GM10266 (cell line): ENCODE results near the gene SNRPA.
"Not testable (repeated sequence)": the region's sequence is repeated elsewhere in the genome, so short reads cannot be mapped to it uniquely, and the experiment has no call there.

Experiments
- DNase-seq: peaks from one replicate; pipeline ENCODE4 v3.0.0; 2012; ENCODE audit errors: extremely low spot score
- TF ChIP-seq, protein P1 (sequence below): IDR thresholded peaks from 2 replicates; pipeline ENCODE4 v1.5.1; 2012; ENCODE audit warnings: mild to moderate bottlenecking, low read depth; ENCODE audit not compliant: control insufficient read depth, insufficient read depth; ENCODE audit errors: missing control alignments

Gene SNRPA

GRCh38 chr19:40806423-40807146 is 55.6 kb downstream of the SNRPA start:
- DNase-seq = peak; percentile 82
- TF ChIP-seq, protein P1, sequence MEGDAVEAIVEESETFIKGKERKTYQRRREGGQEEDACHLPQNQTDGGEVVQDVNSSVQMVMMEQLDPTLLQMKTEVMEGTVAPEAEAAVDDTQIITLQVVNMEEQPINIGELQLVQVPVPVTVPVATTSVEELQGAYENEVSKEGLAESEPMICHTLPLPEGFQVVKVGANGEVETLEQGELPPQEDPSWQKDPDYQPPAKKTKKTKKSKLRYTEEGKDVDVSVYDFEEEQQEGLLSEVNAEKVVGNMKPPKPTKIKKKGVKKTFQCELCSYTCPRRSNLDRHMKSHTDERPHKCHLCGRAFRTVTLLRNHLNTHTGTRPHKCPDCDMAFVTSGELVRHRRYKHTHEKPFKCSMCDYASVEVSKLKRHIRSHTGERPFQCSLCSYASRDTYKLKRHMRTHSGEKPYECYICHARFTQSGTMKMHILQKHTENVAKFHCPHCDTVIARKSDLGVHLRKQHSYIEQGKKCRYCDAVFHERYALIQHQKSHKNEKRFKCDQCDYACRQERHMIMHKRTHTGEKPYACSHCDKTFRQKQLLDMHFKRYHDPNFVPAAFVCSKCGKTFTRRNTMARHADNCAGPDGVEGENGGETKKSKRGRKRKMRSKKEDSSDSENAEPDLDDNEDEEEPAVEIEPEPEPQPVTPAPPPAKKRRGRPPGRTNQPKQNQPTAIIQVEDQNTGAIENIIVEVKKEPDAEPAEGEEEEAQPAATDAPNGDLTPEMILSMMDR = peak; percentile 74

DNA sequence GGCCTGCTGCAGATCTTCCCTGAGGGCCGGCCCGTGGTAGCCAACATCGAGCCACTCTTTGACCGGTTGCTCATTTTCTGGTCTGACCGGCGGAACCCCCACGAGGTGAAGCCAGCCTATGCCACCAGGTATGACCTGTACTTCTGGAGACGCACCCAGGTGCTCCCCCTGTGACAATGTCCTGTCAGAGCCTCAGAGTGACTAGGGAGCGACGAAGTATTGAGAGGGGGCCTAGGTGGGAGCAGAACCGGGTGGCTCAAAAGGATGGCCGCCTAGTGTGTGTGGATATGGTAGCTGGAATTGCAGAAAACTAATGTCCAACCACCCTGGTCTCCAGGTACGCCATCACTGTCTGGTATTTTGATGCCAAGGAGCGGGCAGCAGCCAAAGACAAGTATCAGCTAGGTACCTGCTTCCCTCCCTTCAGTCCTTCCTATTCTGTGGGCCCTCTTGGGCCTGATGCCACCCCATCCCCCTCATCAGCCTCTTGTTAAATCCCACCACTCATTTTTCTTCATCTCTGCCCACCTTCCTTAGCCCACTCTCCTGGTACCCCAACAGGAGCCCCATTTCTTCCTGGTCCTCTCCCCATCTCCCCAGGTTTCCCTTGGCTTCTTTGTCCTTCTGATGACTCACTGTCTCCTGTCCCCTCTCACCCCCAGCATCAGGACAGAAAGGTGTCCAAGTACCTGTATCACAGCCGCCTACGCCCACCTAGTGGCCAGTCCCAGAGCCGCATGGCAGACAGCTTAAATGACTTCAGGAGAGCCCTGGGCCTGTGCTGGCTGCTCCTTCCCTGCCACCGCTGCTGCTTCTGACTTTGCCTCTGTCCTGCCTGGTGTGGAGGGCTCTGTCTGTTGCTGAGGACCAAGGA is 56.4 kb downstream of the SNRPA start:
- DNase-seq = no peak

GRCh38 chr19:40808021-40808325 is 57.0 kb downstream of the SNRPA start:
- TF ChIP-seq, protein P1 = no peak
- no peak for DNase-seq

More for the DNA sequence above, 56.4 kb downstream of the SNRPA start:
- TF ChIP-seq, protein P1 = peak; percentile 28

DNA sequence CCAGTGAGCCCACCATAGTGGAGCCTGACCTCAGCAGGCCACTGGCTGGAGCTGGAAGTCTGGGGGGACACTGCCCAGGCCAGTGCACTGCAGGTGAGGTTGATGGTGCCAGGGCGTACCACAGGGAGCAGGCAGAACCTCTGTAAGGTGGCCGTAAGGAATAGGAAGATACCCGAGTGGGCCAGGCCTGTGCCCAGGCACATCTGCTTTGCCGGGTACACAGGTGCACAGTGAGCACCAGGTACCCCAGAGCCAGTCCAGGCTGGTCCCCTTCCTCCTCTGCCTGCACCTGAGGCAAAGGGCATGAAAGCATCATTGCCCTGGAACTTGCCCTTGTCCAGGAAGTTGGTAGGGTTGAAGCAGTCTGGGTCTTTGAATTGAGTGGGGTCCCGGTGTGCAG is 57.5 kb downstream of the SNRPA start:
- DNase-seq = no peak
- TF ChIP-seq, protein P1 = no peak

DNA sequence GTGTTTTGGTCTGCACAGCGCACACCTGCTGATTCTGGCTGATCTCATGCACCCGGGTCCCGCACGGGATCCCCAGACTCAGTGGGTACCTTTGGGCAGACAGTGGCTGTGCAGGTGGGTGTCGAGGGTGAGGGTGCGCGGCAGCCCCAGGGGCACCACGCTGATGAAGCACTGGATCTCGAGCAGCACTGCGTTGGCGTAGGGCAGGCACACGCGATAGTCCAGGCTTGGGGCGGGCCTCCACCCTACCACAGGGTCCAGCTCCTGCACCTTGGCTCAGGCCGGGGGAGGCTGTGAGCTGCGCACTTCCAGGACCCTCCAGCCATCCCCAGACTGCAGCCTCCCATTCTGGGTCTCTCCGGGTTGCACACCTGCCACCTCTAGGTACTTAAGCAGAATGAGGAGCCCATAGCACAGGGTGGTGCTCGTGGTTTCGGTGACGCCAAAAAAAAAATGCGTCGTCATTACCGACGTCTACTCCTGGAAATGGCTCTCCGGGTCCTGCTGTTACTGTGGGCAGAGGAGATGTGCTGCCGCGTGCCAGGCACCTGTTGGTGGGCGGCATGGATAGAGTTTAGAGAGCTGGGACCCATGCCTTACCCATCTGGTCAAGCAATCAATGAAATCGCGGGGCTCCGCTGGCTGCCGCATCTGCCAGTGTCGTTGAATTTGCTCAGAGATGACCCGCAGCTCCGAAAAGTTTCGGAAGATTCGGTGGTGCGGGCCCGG is 58.5 kb downstream of the SNRPA start:
- TF ChIP-seq, protein P1 = no peak
- no peak for DNase-seq

GRCh38 chr19:40810160-40810559 is 59.2 kb downstream of the SNRPA start:
- TF ChIP-seq, protein P1 = no peak
- no peak for DNase-seq

- not testable (repeated sequence) for DNase-seq
Measured at GRCh38 chr19:40810649-40811408, 59.8 kb downstream of the SNRPA start.
